ENCODE data around the gene ACTR3. TPM values are rescaled to one million over a fixed set of nuclear protein-coding genes. Genes with fewer than 3 reads are reported as not detected.

The ACTR3 gene
- total RNA-seq, 2 experiments from 2014 or later, result 408 to 414 TPM

- Mint-ChIP-seq H3K9me3 (no peaks in the 10 kb centered on the region), H3K36me3 (peaks cover 6% of the 10 kb centered on the region), H3K4me3 (no peak overlapping the region), H3K27me3 (no peaks in the 10 kb centered on the region), H3K27ac (no peak overlapping the region), H3K4me1 (peaks cover 11% of the 10 kb centered on the region)
- DNase-seq (no peak), ATAC-seq (ENCODE audit: low read depth) (no peak)
- POLR2A ChIA-PET, result interaction anchor here (1.1 kb wide), 1 partner anchor 19 kb away, joined by 3 read pairs; no protein-coding TSS in a partner anchor
These were observed 32.4 kb upstream of the ACTR3 start for GRCh38 chr2:113857464-113857863.

GRCh38 chr2:113858764-113859163 is 31.1 kb upstream of the ACTR3 start:
- H3K36me3 Mint-ChIP-seq, result peaks cover 6% of the 10 kb centered on the region
- no peaks in the 10 kb centered on the region for H3K9me3 Mint-ChIP-seq
- H3K4me3 Mint-ChIP-seq, result no peak overlapping the region
- POLR2A ChIA-PET, result no interaction called here
- peaks cover 11% of the 10 kb centered on the region for H3K4me1 Mint-ChIP-seq
- ATAC-seq (ENCODE audit: low read depth) (no peak), DNase-seq (no peak)
- H3K27me3 Mint-ChIP-seq, result no peaks in the 10 kb centered on the region
- no peak overlapping the region for H3K27ac Mint-ChIP-seq

- no peak for ATAC-seq (ENCODE audit: low read depth)
- peaks cover 6% of the 10 kb centered on the region for H3K4me1 Mint-ChIP-seq
- no peak overlapping the region for H3K4me3 Mint-ChIP-seq
- no peaks in the 10 kb centered on the region for H3K9me3 Mint-ChIP-seq
- DNase-seq, result no peak
- H3K27me3 Mint-ChIP-seq, result no peaks in the 10 kb centered on the region
- peaks cover 2% of the 10 kb centered on the region for H3K36me3 Mint-ChIP-seq
- POLR2A ChIA-PET, result no interaction called here
- no peak overlapping the region for H3K27ac Mint-ChIP-seq
These were observed 28.1 kb upstream of the ACTR3 start for GRCh38 chr2:113861740-113862139.

GRCh38 chr2:113863144-113863543 is 26.7 kb upstream of the ACTR3 start:
- no peak overlapping the region for H3K4me3 Mint-ChIP-seq
- POLR2A ChIA-PET, result no interaction called here
- H3K4me1 Mint-ChIP-seq, result peaks cover 3% of the 10 kb centered on the region
- DNase-seq (no peak), ATAC-seq (ENCODE audit: low read depth) (no peak)
- no peak overlapping the region for H3K27ac Mint-ChIP-seq
- peaks cover 4% of the 10 kb centered on the region for H3K27me3 Mint-ChIP-seq
- H3K9me3 Mint-ChIP-seq, result no peaks in the 10 kb centered on the region
- peaks cover 2% of the 10 kb centered on the region for H3K36me3 Mint-ChIP-seq

- POLR2A ChIA-PET, result no interaction called here
- Mint-ChIP-seq H3K4me3 (no peak overlapping the region), H3K36me3 (no peaks in the 10 kb centered on the region), H3K4me1 (peaks cover 5% of the 10 kb centered on the region), H3K27me3 (peaks cover 5% of the 10 kb centered on the region), H3K27ac (no peak overlapping the region), H3K9me3 (no peaks in the 10 kb centered on the region)
- no peak for ATAC-seq (ENCODE audit: low read depth)
- DNase-seq, result no peak
These were observed 22.3 kb upstream of the ACTR3 start for GRCh38 chr2:113867571-113867970.

GRCh38 chr2:113869253-113869652 is 20.6 kb upstream of the ACTR3 start:
- peaks cover 11% of the 10 kb centered on the region for H3K4me1 Mint-ChIP-seq
- POLR2A ChIA-PET, result no interaction called here
- DNase-seq (no peak), ATAC-seq (ENCODE audit: low read depth) (no peak)
- H3K27ac Mint-ChIP-seq, result no peak overlapping the region
- peaks cover 10% of the 10 kb centered on the region for H3K36me3 Mint-ChIP-seq
- no peak overlapping the region for H3K4me3 Mint-ChIP-seq
- peaks cover 5% of the 10 kb centered on the region for H3K27me3 Mint-ChIP-seq
- H3K9me3 Mint-ChIP-seq, result no peaks in the 10 kb centered on the region

- POLR2A ChIA-PET, result interaction anchor here (1.2 to 2.1 kb wide), 2 partner anchors 17 to 116 kb away, joined by 3 to 7 read pairs; partner anchors contain the start of genes ACTR3 and SLC35F5
These were observed 17.7 kb upstream of the ACTR3 start for GRCh38 chr2:113872201-113872600.

GRCh38 chr2:113873867-113874266 is 16.0 kb upstream of the ACTR3 start:
- no peaks in the 10 kb centered on the region for H3K27me3 Mint-ChIP-seq
- no peak overlapping the region for H3K4me3 Mint-ChIP-seq
- H3K27ac Mint-ChIP-seq, result no peak overlapping the region
- H3K4me1 Mint-ChIP-seq, result peaks cover 34% of the 10 kb centered on the region
- DNase-seq (no peak), ATAC-seq (ENCODE audit: low read depth) (no peak)
- POLR2A ChIA-PET, result interaction anchor here (2.1 kb wide), 1 partner anchor 117 kb away, joined by 7 read pairs; the partner anchor contains the start of gene SLC35F5
- peaks cover 12% of the 10 kb centered on the region for H3K36me3 Mint-ChIP-seq
- H3K9me3 Mint-ChIP-seq, result no peaks in the 10 kb centered on the region

More at GRCh38 chr2:113872201-113872600, 17.7 kb upstream of the ACTR3 start:
- Mint-ChIP-seq H3K36me3 (peaks cover 10% of the 10 kb centered on the region), H3K27ac (no peak overlapping the region), H3K9me3 (no peaks in the 10 kb centered on the region), H3K4me3 (no peak overlapping the region), H3K27me3 (peaks cover 3% of the 10 kb centered on the region), H3K4me1 (peaks cover 22% of the 10 kb centered on the region)
- DNase-seq, result no peak
- ATAC-seq (ENCODE audit: low read depth), result no peak

- H3K36me3 Mint-ChIP-seq, result peaks cover 18% of the 10 kb centered on the region
- no peaks in the 10 kb centered on the region for H3K9me3 Mint-ChIP-seq
- no peak overlapping the region for H3K4me3 Mint-ChIP-seq
- H3K27me3 Mint-ChIP-seq, result no peaks in the 10 kb centered on the region
- DNase-seq (no peak), ATAC-seq (ENCODE audit: low read depth) (no peak)
- POLR2A ChIA-PET, result interaction anchor here (4.6 kb wide), 1 partner anchor 13 kb away, joined by 79 read pairs; the partner anchor contains the start of gene ACTR3
- peaks cover 39% of the 10 kb centered on the region for H3K4me1 Mint-ChIP-seq
- H3K27ac Mint-ChIP-seq, result no peak overlapping the region
These were observed 14.8 kb upstream of the ACTR3 start for GRCh38 chr2:113875135-113875534.

GRCh38 chr2:113876503-113877387 is 13.1 kb upstream of the ACTR3 start:
- Mint-ChIP-seq H3K4me3 (peak overlapping the region; percentile 70), H3K36me3 (peaks cover 24% of the 10 kb centered on the region), H3K27ac (peak overlapping the region; percentile 92), H3K9me3 (no peaks in the 10 kb centered on the region), H3K4me1 (peaks cover 47% of the 10 kb centered on the region), H3K27me3 (no peaks in the 10 kb centered on the region)
- POLR2A ChIA-PET, result interaction anchor here (0.9 to 4.6 kb wide), 5 partner anchors 11 to 120 kb away, joined by 3 to 79 read pairs (median 3); partner anchors contain the start of genes ACTR3 and SLC35F5
- DNase-seq (peak; percentile 74), ATAC-seq (ENCODE audit: low read depth) (peak; percentile 95)

- DNase-seq (no peak), ATAC-seq (ENCODE audit: low read depth) (no peak)
- H3K9me3 Mint-ChIP-seq, result no peaks in the 10 kb centered on the region
- POLR2A ChIA-PET, result interaction anchor here (0.7 to 4.6 kb wide), 4 partner anchors 10 to 122 kb away, joined by 3 to 79 read pairs (median 16); partner anchors contain the start of genes ACTR3 and SLC35F5
- H3K4me1 Mint-ChIP-seq, result peaks cover 51% of the 10 kb centered on the region
- peaks cover 30% of the 10 kb centered on the region for H3K36me3 Mint-ChIP-seq
- no peaks in the 10 kb centered on the region for H3K27me3 Mint-ChIP-seq
- H3K4me3 Mint-ChIP-seq, result peak overlapping the region; percentile 70
- peak overlapping the region; percentile 92 for H3K27ac Mint-ChIP-seq
These were observed 11.9 kb upstream of the ACTR3 start for GRCh38 chr2:113877711-113878598.

- Mint-ChIP-seq H3K4me3 (peak overlapping the region; percentile 55), H3K27me3 (no peaks in the 10 kb centered on the region), H3K9me3 (no peaks in the 10 kb centered on the region), H3K36me3 (peaks cover 26% of the 10 kb centered on the region), H3K27ac (peak overlapping the region; percentile 73), H3K4me1 (peaks cover 51% of the 10 kb centered on the region)
- POLR2A ChIA-PET, result interaction anchor here (0.9 to 4.6 kb wide), 3 partner anchors 9 to 122 kb away, joined by 3 to 79 read pairs (median 6); partner anchors contain the start of genes ACTR3 and SLC35F5
- DNase-seq (no peak), ATAC-seq (ENCODE audit: low read depth) (no peak)
These were observed 11.1 kb upstream of the ACTR3 start for GRCh38 chr2:113878743-113879142.

- H3K4me3 Mint-ChIP-seq, result no peak overlapping the region
- no peak overlapping the region for H3K27ac Mint-ChIP-seq
- no peaks in the 10 kb centered on the region for H3K9me3 Mint-ChIP-seq
- no peak for ATAC-seq (ENCODE audit: low read depth)
- H3K27me3 Mint-ChIP-seq, result no peaks in the 10 kb centered on the region
- POLR2A ChIA-PET, result interaction anchor here (0.9 to 4.6 kb wide), 2 partner anchors 9 to 123 kb away, joined by 6 to 79 read pairs; partner anchors contain the start of genes ACTR3 and SLC35F5
- H3K36me3 Mint-ChIP-seq, result peaks cover 23% of the 10 kb centered on the region
- H3K4me1 Mint-ChIP-seq, result peaks cover 47% of the 10 kb centered on the region
- DNase-seq, result no peak
These were observed 10.4 kb upstream of the ACTR3 start for GRCh38 chr2:113879457-113879856.
